ENCODE data around the gene CELA3B.
"Not testable (repeated sequence)": the region's sequence is repeated elsewhere in the genome, so short reads cannot be mapped to it uniquely, and the experiment has no call there.

GRCh38 chr1:22012752-22013151 is 35.9 kb downstream of the CELA3B start:
- TF ChIP-seq CTCF (optimal IDR thresholded peaks at IDR 0.05 in 1 of 3, IDR thresholded peaks at IDR 0.05 in 1 of 3, conservative IDR thresholded peaks at IDR 0.05 in 1 of 3; ENCODE audit: extremely low read depth in 1 of 3, insufficient read depth in 2 of 3, low read length in 3 of 3); EZH2 (IDR thresholded peaks at IDR 0.05; ENCODE audit: low read length): not testable (repeated sequence)
